HEK293T (cell line): ENCODE data around the gene DDN.

Experiments
- CTCF ChIA-PET: fragments of 350-600 bp; formaldehyde crosslinking; extraction: SDS; loops from one replicate; lab custom pipeline; 2021; ENCODE audit warnings: antibody characterized with exemption, inconsistent platforms; lab: Yijun Ruan, JAX
- POLR2A ChIA-PET: fragments of 350-600 bp; formaldehyde crosslinking; extraction: SDS; loops from one replicate; lab custom pipeline; 2020; ENCODE audit warnings: antibody characterized with exemption, inconsistent platforms; lab: Yijun Ruan, JAX
- DNase-seq: peaks from one replicate; pipeline ENCODE4 v3.0.0; 2012; ENCODE audit warnings: mixed read lengths; ENCODE audit errors: extremely low spot score
- ARNT ChIP-seq: fragments of 450-650 bp; IDR thresholded peaks from 2 replicates; pipeline ENCODE4 v1.6.1; 2017; ENCODE audit warnings: mild to moderate bottlenecking
- BHLHE40 ChIP-seq: fragments of 450-650 bp; IDR thresholded peaks from 2 replicates; pipeline ENCODE4 v1.6.1; 2016; ENCODE audit warnings: mild to moderate bottlenecking, moderate library complexity, borderline replicate concordance
- CTBP1 ChIP-seq: fragments of 450-650 bp; IDR thresholded peaks from 2 replicates; pipeline ENCODE4 v1.6.1; 2016; ENCODE audit warnings: borderline replicate concordance
- ELF4 ChIP-seq: fragments of 450-650 bp; IDR thresholded peaks from 2 replicates; pipeline ENCODE4 v1.6.1; 2017; ENCODE audit warnings: antibody characterized with exemption
- FOXA1 ChIP-seq: fragments of 450-650 bp; IDR thresholded peaks from 2 replicates; pipeline ENCODE4 v1.6.1; 2016; ENCODE audit warnings: mild to moderate bottlenecking
- FOXK2 ChIP-seq: fragments of 450-650 bp; IDR thresholded peaks from 2 replicates; pipeline ENCODE4 v1.6.1; 2016; ENCODE audit warnings: mild to moderate bottlenecking
- FOXM1 ChIP-seq: fragments of 450-650 bp; IDR thresholded peaks from 2 replicates; pipeline ENCODE4 v1.6.1; 2017; ENCODE audit warnings: mild to moderate bottlenecking, borderline replicate concordance
- HDGF ChIP-seq: fragments of 450-650 bp; IDR thresholded peaks from 2 replicates; pipeline ENCODE4 v1.6.1; 2017; ENCODE audit warnings: antibody characterized with exemption, borderline replicate concordance
- L3MBTL2 ChIP-seq: fragments of 450-650 bp; conservative IDR thresholded peaks from 2 replicates; pipeline ENCODE4 v1.6.1; 2016; ENCODE audit warnings: mild to moderate bottlenecking
- LEF1 ChIP-seq: fragments of 450-650 bp; IDR thresholded peaks from 2 replicates; pipeline ENCODE4 v1.6.1; 2017; ENCODE audit warnings: mild to moderate bottlenecking, borderline replicate concordance
- NFRKB ChIP-seq: fragments of 450-650 bp; IDR thresholded peaks from 2 replicates; pipeline ENCODE4 v1.6.1; 2016; ENCODE audit warnings: mild to moderate bottlenecking, moderate library complexity
- SP1 ChIP-seq: fragments of 450-650 bp; IDR thresholded peaks from 2 replicates; pipeline ENCODE4 v1.6.1; 2017
- SUZ12 ChIP-seq: fragments of 450-650 bp; IDR thresholded peaks from 2 replicates; pipeline ENCODE4 v1.6.1; 2016; ENCODE audit warnings: mild to moderate bottlenecking
- TARDBP ChIP-seq: fragments of 450-650 bp; IDR thresholded peaks from 2 replicates; pipeline ENCODE4 v1.6.1; 2016
- ZNF384 ChIP-seq: fragments of 450-650 bp; IDR thresholded peaks from 2 replicates; pipeline ENCODE4 v1.6.1; 2016
- TF ChIP-seq, protein P1 (sequence below): fragments of 450-650 bp; IDR thresholded peaks from 2 replicates; pipeline ENCODE4 v1.6.1; 2016

Gene DDN

GRCh38 chr12:49032276-49032675 lies 33.1 kb upstream of the DDN start:
- TF ChIP-seq TARDBP: no peak
- no peak for TF ChIP-seq ZNF384
- no peak for TF ChIP-seq FOXA1
- TF ChIP-seq SP1: no peak
- no peak for TF ChIP-seq FOXM1
- no peak for TF ChIP-seq NFRKB
- no peak for TF ChIP-seq ARNT
- no peak for TF ChIP-seq L3MBTL2
- TF ChIP-seq LEF1: no peak
- no peak for TF ChIP-seq SUZ12
- no peak for TF ChIP-seq CTBP1
- no peak for TF ChIP-seq ELF4
- no peak for TF ChIP-seq FOXK2
- TF ChIP-seq BHLHE40: no peak
- TF ChIP-seq, protein P1, sequence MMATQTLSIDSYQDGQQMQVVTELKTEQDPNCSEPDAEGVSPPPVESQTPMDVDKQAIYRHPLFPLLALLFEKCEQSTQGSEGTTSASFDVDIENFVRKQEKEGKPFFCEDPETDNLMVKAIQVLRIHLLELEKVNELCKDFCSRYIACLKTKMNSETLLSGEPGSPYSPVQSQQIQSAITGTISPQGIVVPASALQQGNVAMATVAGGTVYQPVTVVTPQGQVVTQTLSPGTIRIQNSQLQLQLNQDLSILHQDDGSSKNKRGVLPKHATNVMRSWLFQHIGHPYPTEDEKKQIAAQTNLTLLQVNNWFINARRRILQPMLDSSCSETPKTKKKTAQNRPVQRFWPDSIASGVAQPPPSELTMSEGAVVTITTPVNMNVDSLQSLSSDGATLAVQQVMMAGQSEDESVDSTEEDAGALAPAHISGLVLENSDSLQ: no peak
- POLR2A ChIA-PET: no interaction called here

DNA sequence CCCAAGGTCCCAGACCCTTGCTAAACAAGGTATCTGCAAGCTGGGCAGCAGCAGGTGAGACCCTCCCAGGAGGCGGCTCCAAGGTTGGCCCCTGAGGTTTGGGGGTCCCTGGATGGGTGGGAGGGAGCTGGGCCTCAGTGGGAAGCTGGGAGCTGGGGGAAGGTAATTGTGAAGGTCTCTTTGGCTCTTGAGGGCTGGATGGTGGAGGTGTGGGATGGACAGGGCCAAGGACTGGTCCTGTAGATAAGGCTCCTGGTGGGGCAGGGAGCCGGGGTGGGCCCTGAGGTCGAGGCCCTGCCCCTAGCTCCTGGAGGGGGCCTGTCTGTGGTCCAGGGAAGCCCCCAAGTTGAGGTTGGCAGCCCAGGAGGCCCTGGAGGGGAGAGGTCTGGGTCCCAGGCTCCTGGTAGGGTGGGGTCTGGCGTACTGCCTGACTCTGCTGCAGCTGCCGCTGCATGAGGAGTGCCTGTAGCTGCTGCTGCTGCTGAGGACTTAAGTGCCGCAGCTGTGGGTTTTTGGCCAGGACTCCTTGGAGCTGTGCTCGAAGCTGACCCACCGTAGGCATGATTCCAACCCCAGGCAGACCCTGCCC lies 32.5 kb upstream of the DDN start:
- ChIA-PET CTCF (no interaction called here), POLR2A (interaction anchor here (1.1 to 1.4 kb wide), 2 partner anchors 13 to 14 kb away, joined by 4 read pairs; partner anchors contain the start of gene PRKAG1)

More at GRCh38 chr12:49032276-49032675, 33.1 kb upstream of the DDN start:
- no peak for DNase-seq
- CTCF ChIA-PET: interaction anchor here (0.5 kb wide), 1 partner anchor 82 kb away, joined by 3 read pairs; no protein-coding TSS in a partner anchor

DNA sequence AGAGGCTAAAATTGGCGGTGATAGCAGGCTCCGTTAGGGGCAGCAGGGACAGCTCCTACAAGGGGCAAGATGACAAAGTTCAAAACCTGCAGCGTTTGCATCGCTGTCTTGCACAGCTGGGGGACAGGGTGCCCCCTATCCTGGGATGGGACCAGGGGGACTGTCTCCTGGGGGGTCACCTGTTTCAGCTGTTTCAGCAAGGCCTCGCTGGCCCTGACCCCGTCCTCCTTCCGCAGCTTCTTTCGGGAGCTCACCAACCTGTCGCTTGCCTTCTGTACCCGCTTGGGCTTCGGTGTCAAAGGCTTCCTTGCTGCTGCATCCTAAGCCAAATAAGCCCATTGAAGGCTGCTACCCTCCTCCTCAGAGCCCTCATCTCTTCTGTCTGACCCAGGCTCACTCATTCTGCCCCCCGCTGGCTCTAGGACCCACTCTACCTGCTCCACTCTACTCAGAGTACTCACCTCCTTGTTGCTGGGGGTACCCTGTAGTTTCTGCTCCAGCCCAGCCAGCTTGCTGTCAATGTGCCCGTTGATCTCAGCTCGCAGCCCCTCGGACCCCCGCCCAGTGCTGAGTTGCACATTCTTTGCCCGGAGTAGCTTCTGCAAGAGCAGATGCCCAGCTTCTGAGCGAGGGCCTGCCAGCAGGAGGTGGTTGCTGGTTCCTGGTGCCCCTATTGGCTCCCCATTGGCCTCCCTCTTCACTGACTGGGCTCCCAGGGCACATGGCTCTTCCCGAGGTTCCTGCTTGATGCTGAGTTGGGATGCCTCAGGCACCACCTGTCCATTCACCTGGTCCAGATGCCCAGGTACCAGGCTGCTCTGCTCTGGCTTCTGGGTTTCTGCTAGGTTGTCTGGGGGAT lies 31.8 kb upstream of the DDN start:
- no peak for TF ChIP-seq ARNT
- no peak for TF ChIP-seq SP1
- no peak for TF ChIP-seq ELF4
- TF ChIP-seq CTBP1: no peak
- no peak for TF ChIP-seq NFRKB
- no peak for TF ChIP-seq TARDBP
- no peak for TF ChIP-seq BHLHE40
- no peak for TF ChIP-seq FOXK2
- TF ChIP-seq L3MBTL2: no peak
- no peak for TF ChIP-seq HDGF
- TF ChIP-seq FOXA1: no peak
- TF ChIP-seq, protein P1: no peak
- TF ChIP-seq ZNF384: no peak
- no peak for TF ChIP-seq LEF1
- no peak for TF ChIP-seq FOXM1
- TF ChIP-seq SUZ12: no peak
- DNase-seq: no peak
- CTCF ChIA-PET: interaction anchor here (1.0 to 2.6 kb wide), 3 partner anchors 11 to 13 kb away, joined by 3 to 9 read pairs (median 8); no protein-coding TSS in a partner anchor
- POLR2A ChIA-PET: interaction anchor here (1.1 to 1.4 kb wide), 2 partner anchors 13 kb away, joined by 4 read pairs; partner anchors contain the start of gene PRKAG1

More for the DNA sequence above, 32.5 kb upstream of the DDN start:
- no peak for DNase-seq
- TF ChIP-seq NFRKB (no peak), CTBP1 (no peak), SUZ12 (no peak), ZNF384 (no peak), FOXK2 (no peak), TARDBP (no peak), FOXA1 (no peak), L3MBTL2 (no peak), ARNT (no peak), ELF4 (no peak), SP1 (no peak), BHLHE40 (no peak), LEF1 (no peak), FOXM1 (no peak), HDGF (no peak)
- TF ChIP-seq, protein P1: no peak

GRCh38 chr12:49030119-49030518 lies 30.9 kb upstream of the DDN start:
- ChIA-PET POLR2A (interaction anchor here (1.2 to 1.4 kb wide), 2 partner anchors 12 to 14 kb away, joined by 3 to 4 read pairs; no protein-coding TSS in a partner anchor), CTCF (interaction anchor here (1.0 to 2.6 kb wide), 3 partner anchors 10 to 13 kb away, joined by 3 to 9 read pairs (median 8); no protein-coding TSS in a partner anchor)
- DNase-seq: no peak
- no peak for TF ChIP-seq LEF1
- TF ChIP-seq BHLHE40: no peak
- TF ChIP-seq CTBP1: no peak
- no peak for TF ChIP-seq ZNF384
- TF ChIP-seq FOXK2: no peak
- no peak for TF ChIP-seq TARDBP
- TF ChIP-seq FOXM1: no peak
- no peak for TF ChIP-seq HDGF
- no peak for TF ChIP-seq FOXA1
- no peak for TF ChIP-seq SUZ12
- TF ChIP-seq L3MBTL2: no peak

DNA sequence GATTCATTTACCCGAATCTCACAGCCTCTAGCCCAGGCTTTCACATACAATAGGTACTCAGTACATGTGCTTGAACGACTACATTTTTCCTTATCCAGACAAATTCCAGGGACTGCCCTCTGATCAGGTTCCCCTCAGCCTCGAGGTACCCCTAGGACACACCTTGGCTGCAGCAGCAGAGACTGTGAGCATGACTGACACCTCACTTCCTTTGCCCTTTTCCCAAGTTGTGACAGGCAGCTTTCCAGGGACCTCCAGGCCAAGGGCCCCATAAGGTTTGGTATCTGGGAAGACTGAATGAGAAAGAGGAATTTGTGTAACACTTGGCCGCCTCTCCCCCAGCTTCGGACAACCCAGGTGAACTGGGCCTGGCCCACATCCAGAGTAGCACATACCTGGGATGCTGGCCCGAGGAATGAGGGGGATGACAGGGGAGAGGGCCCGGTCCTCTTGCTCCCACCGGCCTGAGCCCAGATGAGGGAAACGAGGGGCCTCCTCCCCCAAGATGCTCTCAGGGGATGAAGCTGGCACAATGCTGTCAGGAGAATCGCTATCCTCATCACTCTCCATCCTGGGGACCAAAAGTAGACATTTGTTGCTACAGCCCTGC lies 29.6 kb upstream of the DDN start:
- ChIA-PET POLR2A (interaction anchor here (1.2 to 1.5 kb wide), 2 partner anchors 11 to 15 kb away, joined by 3 to 5 read pairs; no protein-coding TSS in a partner anchor), CTCF (interaction anchor here (1.8 to 2.6 kb wide), 2 partner anchors 9 to 14 kb away, joined by 8 to 9 read pairs; no protein-coding TSS in a partner anchor)

More for the DNA sequence above, 29.6 kb upstream of the DDN start:
- DNase-seq: no peak
- TF ChIP-seq HDGF (no peak), FOXK2 (no peak), FOXA1 (no peak), L3MBTL2 (no peak), FOXM1 (no peak), BHLHE40 (no peak)
